GM12875 (cell line): ENCODE measurements around the gene PCNX3.

Experiments used
- H3K4me3 ChIP-seq: one replicate; pipeline ENCODE4 v1.5.1; 2011; ENCODE audit warnings: low read depth, low read length, control low read depth
- TF ChIP-seq, protein P1 (sequence below): IDR thresholded peaks from 2 replicates; pipeline ENCODE4 v1.5.1; 2011; ENCODE audit warnings: low read depth, mild to moderate bottlenecking, control low read depth, inconsistent platforms, low read length, moderate library complexity, borderline replicate concordance; ENCODE audit not compliant: insufficient read depth

Gene PCNX3

DNA sequence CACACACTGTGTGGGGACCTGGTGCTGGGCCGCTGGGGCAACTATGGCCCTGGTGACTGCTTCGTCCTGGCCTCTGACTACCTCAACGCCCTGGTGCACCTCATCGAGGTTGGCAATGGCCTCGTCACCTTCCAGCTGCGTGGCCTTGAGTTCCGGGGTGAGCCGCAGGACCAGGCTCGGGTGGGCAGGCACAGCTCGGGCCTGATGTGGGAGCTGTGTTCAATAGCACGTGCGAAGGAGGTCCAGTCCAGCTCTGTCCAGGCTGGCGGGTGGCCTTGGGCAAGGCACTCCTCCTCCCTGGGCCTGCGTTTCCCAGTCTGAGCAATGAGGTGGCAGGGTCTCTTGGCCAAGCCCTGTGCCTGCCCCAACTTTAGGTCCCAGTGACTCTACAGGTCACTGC, 14.0 kb downstream of the PCNX3 start:
- no peak overlapping the region for H3K4me3 ChIP-seq
- TF ChIP-seq, protein P1, sequence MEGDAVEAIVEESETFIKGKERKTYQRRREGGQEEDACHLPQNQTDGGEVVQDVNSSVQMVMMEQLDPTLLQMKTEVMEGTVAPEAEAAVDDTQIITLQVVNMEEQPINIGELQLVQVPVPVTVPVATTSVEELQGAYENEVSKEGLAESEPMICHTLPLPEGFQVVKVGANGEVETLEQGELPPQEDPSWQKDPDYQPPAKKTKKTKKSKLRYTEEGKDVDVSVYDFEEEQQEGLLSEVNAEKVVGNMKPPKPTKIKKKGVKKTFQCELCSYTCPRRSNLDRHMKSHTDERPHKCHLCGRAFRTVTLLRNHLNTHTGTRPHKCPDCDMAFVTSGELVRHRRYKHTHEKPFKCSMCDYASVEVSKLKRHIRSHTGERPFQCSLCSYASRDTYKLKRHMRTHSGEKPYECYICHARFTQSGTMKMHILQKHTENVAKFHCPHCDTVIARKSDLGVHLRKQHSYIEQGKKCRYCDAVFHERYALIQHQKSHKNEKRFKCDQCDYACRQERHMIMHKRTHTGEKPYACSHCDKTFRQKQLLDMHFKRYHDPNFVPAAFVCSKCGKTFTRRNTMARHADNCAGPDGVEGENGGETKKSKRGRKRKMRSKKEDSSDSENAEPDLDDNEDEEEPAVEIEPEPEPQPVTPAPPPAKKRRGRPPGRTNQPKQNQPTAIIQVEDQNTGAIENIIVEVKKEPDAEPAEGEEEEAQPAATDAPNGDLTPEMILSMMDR = no peak

DNA sequence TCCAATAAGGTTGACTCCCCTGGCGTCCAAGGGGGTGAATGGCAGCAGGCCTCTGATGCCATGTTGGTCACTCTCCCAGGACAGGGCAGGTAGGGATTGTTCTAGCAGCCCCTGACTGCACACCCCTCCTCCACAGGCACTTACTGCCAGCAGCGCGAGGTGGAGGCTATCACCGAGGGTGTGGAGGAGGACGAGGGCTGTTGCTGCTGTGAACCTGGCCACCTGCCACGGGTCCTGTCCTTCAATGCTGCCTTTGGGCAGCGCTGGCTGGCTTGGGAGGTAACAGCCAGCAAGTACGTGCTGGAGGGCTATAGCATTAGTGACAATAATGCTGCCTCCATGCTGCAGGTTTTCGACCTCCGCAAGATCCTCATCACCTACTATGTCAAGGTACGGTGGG, 14.6 kb downstream of the PCNX3 start:
- TF ChIP-seq, protein P1 = no peak
- H3K4me3 ChIP-seq = no peak overlapping the region

DNA sequence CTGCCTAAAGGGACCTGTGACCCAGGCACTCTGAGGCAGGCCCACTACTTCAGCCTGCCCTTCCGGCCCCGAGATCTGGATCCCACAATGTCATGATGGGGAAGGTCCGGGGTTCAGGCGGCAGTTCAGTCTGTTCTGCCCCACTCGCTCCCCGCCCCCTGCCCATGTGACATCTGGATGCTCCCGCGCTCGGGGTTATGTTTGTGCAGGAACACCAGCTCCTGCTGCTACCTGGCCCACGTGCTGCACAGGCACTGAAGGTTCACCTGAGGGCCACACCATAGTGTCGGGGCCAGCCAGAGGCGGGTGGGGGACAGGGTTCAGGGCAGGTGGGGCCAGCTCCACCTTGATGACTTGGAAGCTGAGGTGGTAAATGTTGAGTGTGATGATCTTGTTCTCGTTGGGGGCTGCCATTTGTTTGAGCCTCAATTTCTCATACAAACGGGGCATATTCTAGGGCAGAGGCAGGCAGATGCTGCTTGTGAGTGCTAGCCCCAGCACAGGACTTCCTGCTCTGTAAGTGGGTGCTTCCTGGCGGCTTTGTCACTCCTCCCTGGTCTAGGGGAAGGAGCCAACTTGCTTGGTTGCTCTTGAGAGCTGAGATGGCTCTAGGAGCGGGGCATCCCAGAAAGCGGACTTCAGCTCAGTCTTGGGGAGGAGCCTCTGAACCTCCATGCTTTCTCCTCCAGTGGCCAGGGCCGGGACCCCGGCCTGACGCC, 18.0 kb downstream of the PCNX3 start:
- TF ChIP-seq, protein P1 = no peak
- no peak overlapping the region for H3K4me3 ChIP-seq

DNA sequence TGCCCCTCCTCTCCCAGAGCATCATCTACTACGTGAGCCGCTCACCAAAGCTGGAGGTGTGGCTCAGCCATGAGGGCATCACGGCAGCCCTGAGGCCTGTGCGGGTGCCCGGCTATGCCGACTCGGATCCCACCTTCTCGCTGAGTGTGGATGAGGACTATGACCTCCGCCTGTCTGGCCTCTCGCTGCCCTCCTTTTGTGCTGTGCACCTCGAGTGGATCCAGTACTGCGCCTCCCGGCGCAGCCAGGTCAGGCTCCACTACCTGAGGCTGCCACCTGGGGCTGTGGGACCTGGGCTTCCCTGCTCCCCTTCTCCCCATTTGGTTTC, 18.5 kb downstream of the PCNX3 start:
- H3K4me3 ChIP-seq = no peak overlapping the region
- TF ChIP-seq, protein P1 = no peak

DNA sequence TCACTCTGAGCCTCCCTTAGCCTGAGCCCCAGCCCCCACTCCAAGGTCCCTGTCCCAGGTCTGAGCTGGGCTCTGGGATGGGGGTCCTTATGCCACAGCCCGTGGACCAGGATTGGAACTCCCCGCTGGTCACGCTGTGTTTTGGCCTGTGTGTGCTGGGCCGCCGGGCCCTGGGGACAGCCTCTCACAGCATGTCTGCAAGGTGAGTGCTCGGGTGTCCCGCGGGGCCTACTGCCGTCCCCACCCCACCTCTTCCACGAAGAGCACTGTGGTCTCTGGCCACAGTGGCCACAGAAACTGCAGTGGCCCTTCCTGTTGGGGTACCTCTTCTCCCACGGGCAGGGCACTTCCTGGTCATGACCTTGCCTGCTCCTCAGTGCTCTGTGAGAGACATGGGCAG, 18.9 kb downstream of the PCNX3 start:
- H3K4me3 ChIP-seq = no peak overlapping the region
- TF ChIP-seq, protein P1 = no peak

DNA sequence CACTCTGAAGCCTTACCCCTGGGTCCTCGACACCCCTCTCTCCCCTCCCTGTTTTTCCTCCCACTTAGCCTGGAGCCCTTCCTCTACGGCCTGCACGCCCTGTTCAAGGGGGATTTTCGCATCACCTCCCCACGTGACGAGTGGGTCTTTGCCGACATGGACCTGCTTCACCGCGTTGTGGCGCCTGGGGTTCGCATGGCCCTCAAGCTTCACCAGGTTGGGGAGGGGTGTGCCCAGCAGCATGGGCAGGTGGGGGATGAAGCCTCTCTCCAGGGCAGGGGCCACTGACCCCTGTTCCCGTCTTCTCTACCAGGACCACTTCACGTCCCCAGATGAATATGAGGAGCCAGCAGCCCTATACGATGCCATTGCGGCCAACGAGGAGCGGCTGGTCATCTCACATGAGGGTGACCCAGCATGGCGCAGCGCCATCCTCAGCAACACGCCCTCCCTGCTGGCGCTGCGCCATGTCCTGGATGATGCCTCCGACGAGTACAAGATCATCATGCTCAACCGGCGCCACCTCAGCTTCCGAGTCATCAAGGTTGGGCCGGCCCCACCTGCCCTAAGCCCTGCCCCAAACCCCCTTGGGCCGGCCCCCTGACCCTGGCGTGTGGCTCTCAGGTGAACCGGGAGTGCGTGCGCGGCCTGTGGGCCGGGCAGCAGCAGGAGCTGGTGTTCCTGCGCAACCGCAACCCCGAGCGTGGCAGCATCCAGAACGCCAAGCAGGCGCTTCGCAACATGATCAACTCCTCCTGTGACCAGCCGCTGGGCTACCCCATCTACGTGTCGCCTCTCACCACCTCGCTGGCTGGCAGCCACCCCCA, 19.5 kb downstream of the PCNX3 start:
- H3K4me3 ChIP-seq = no peak overlapping the region
- TF ChIP-seq, protein P1 = no peak
